GM12878 (cell line): ENCODE measurements around the gene DCP1A. TPM values are rescaled to one million over a fixed set of nuclear protein-coding genes. Genes with fewer than 3 reads are reported as not detected.

Experiments used
- ATAC-seq: fragments of 200-7000 bp; cut with Tn5 transposase; 3 replicates; pipeline ENCODE4 v1.9.1; 2020; ENCODE audit warnings: mild to moderate bottlenecking, moderate library complexity
- BruUV-seq: library from RNA; stranded (reverse); fragments of 400-500 nt; replicated peaks from 2 replicates; lab custom pipeline; 2021; lab: Mats Ljungman, UMichigan
- CTCF ChIA-PET: fragments of 300-600 bp; sonication (Branson Sonifier 250); formaldehyde crosslinking; extraction: SDS; loops from one replicate; lab custom pipeline; 2021; ENCODE audit warnings: inconsistent platforms; lab: Yijun Ruan, JAX
- POLR2A ChIA-PET: fragments of 350-600 bp; formaldehyde crosslinking; extraction: SDS; loops from one replicate; lab custom pipeline; 2021; ENCODE audit warnings: inconsistent platforms; lab: Charles Lee
- RAD21 ChIA-PET: fragments of 300-600 bp; sonication (Branson Sonifier 250); formaldehyde crosslinking; loops from one replicate; lab custom pipeline; 2023; ENCODE audit warnings: antibody characterized with exemption; ENCODE audit not compliant: unreplicated experiment; lab: Charles Lee
- SMC1A ChIA-PET: fragments of 300-600 bp; sonication (Branson Sonifier 250); formaldehyde crosslinking; loops from one replicate; lab custom pipeline; 2023; ENCODE audit not compliant: unreplicated experiment, uncharacterized antibody; lab: Charles Lee
- DNase-seq: peaks from one replicate; pipeline ENCODE4 v3.0.0-alpha.2; 2011; ENCODE audit warnings: low read depth, low spot score
- FAIRE-seq: peaks from 3 replicates; lab custom pipeline; 2011; peaks lifted over from hg19 to GRCh38; lab: Jason Lieb, UNC
- H2AFZ ChIP-seq: 2 replicates; pipeline ENCODE4 v1.6.0; 2011; ENCODE audit warnings: low read depth, low read length, control low read depth; ENCODE audit not compliant: control insufficient read depth
- H3K27ac ChIP-seq: 2 replicates; pipeline ENCODE4 v1.5.1; 2011; ENCODE audit warnings: control low read depth; ENCODE audit not compliant: control insufficient read depth, insufficient read depth
- H3K27me3 ChIP-seq, 2 experiments: replicated peaks in 1 of 2; 2 replicates each; pipeline versions ENCODE4 v1.6.0 to v1.6.1; 2011; ENCODE audit warnings: low read length in 1 of 2; ENCODE audit not compliant: control insufficient read depth in 2 of 2, insufficient read depth in 2 of 2
- H3K36me3 ChIP-seq, 2 experiments: 2 replicates each; pipeline ENCODE4 v1.5.1; 2011; ENCODE audit warnings: low read length in 1 of 2; ENCODE audit not compliant: control insufficient read depth in 2 of 2, insufficient read depth in 2 of 2
- H3K4me1 ChIP-seq: 2 replicates; pipeline ENCODE4 v1.6.1; 2011; ENCODE audit warnings: mild to moderate bottlenecking, low read length, moderate library complexity, mixed read lengths; ENCODE audit not compliant: control insufficient read depth, insufficient read depth
- H3K4me2 ChIP-seq: 2 replicates; pipeline ENCODE4 v1.6.0; 2011; ENCODE audit warnings: control low read depth; ENCODE audit not compliant: control insufficient read depth, insufficient read depth
- H3K4me3 ChIP-seq: fragments of 200-600 bp; sonication (generic); 2 replicates; pipeline ENCODE4 v1.5.1; 2016
- H3K79me2 ChIP-seq: 2 replicates; pipeline ENCODE4 v1.6.0; 2011; ENCODE audit warnings: low read length; ENCODE audit not compliant: control insufficient read depth, insufficient read depth
- H3K9ac ChIP-seq: 2 replicates; pipeline ENCODE4 v1.8.0; 2011; ENCODE audit warnings: low read length, control low read depth, mixed read lengths; ENCODE audit not compliant: control insufficient read depth, insufficient read depth
- H3K9me3 ChIP-seq: replicated peaks from 3 replicates; pipeline ENCODE4 v1.5.1; 2011; ENCODE audit warnings: mild to moderate bottlenecking, low read length; ENCODE audit not compliant: control insufficient read depth, insufficient read depth
- H4K20me1 ChIP-seq: 2 replicates; pipeline ENCODE4 v1.6.0; 2011; ENCODE audit not compliant: control insufficient read depth, insufficient read depth
- MXI1 ChIP-seq: fragments of 150-350 bp; IDR thresholded peaks from 2 replicates; pipeline ENCODE4 v1.6.1; 2011; ENCODE audit warnings: low read depth, mild to moderate bottlenecking, inconsistent platforms, low read length, improper control_type of control experiment
- PBX3 ChIP-seq: IDR thresholded peaks from 2 replicates; pipeline ENCODE4 v1.6.1; 2011; ENCODE audit warnings: mild to moderate bottlenecking, low read depth, low read length, moderate library complexity; ENCODE audit not compliant: insufficient replicate concordance
- POLR2A ChIP-seq: IDR thresholded peaks from 2 replicates; pipeline ENCODE4 v1.6.1; 2011; ENCODE audit warnings: low read depth, mild to moderate bottlenecking, low read length
- RFX5 ChIP-seq: IDR thresholded peaks from 2 replicates; pipeline ENCODE4 v1.6.1; 2011; ENCODE audit warnings: low read depth, low read length, improper control_type of control experiment
- TBL1XR1 ChIP-seq: IDR thresholded peaks from 2 replicates; pipeline ENCODE4 v1.6.1; 2012; ENCODE audit warnings: low read depth, low read length, improper control_type of control experiment
- ZBED1 ChIP-seq: IDR thresholded peaks from 2 replicates; pipeline ENCODE4 v1.6.1; 2016; ENCODE audit warnings: borderline replicate concordance
- WGBS: methylation state at CpG from one replicate; pipeline ENCODE4 v1.1.6; 2016; ENCODE audit warnings: low lambda C conversion rate; ENCODE audit not compliant: insufficient replicate concordance, insufficient coverage; ENCODE audit errors: missing lambda C conversion rate; 5-methylcytosine and 5-hydroxymethylcytosine counted together
- in situ Hi-C: fragments of 300-500 bp; cut with MboI; formaldehyde crosslinking; loops from 9 replicates; pipeline ENCODE4 v1.14.3; 2018; ENCODE audit warnings: mixed read lengths
- intact Hi-C: fragments of 100-400 bp; cut with micrococcal nuclease; formaldehyde crosslinking; loops from one replicate; pipeline ENCODE4 v1.14.2; 2022; ENCODE audit not compliant: unreplicated experiment
- polyA plus RNA-seq, 11 experiments: library from polyadenylated mRNA; depleted of rRNA in 4 of 11; unstranded in 6 of 11; stranded (reverse) in 5 of 11; fragments of >200 nt; fragmentation: Nextera tagmentation in 4 of 11; fragmentation: Illumina TruSeq in 1 of 11; extraction: Ambion mirVana in 4 of 11; extraction: Trizol in 1 of 11; gene quantifications; 1 replicate in 1 of 11; 2 replicates in 10 of 11; pipeline versions ENCODE4 v1.2.1 to v1.2.3, GENCODE V29; 2011 to 2016; ENCODE audit warnings: inconsistent platforms in 2 of 11, missing spikeins in 2 of 11, low read depth in 1 of 11
- total RNA-seq, 4 experiments: library from RNA; depleted of rRNA in 3 of 4; stranded (reverse); fragments of >200 nt in 3 of 4; fragmentation: Illumina TruSeq in 1 of 4; extraction: Trizol in 1 of 4; gene quantifications; 2 replicates each; pipeline versions ENCODE4 v1.2.1 to v1.2.3, GENCODE V29; 2013 to 2021
- TF ChIP-seq, protein P1 (sequence below): IDR thresholded peaks from 2 replicates; pipeline ENCODE4 v1.6.1; 2012; ENCODE audit warnings: low read depth, low read length, improper control_type of control experiment

DCP1A gene
- total and polyA plus RNA-seq, 10 of the 15 experiments (the other 5 are each of a cell fraction or from before 2014, with no cell fraction given) = 12.5 to 34.6 (median 16.3) TPM

DNA sequence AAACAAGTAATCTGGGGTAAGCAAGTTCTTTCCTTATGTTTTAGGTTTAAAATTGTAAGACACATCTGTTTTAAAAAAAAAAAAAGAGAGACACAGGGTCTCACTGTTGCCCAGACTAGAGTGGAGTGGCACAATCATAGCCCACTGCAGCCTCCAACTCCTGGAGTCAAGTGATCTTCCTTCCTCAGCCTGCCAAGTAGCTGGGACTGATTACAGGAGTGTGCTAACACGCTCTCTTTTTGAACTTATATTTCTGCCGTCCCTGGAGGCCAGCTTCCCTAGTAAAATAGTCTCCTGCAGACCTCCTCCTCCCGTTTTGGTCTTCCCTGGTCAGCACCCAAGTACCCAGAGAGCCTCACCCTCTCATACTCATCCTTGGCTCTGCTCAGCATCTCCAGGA is 35.5 kb downstream of the DCP1A start:
- Histone ChIP-seq H4K20me1 (no peaks in the 10 kb centered on the region), H3K4me2 (no peak overlapping the region), H3K27me3 (no peaks in the 10 kb centered on the region), H2AFZ (no peak overlapping the region), H3K36me3 (peaks cover 4 to 19% of the 10 kb centered on the region in 2 experiments), H3K4me3 (no peak overlapping the region), H3K79me2 (no peaks in the 10 kb centered on the region), H3K9me3 (no peaks in the 10 kb centered on the region), H3K9ac (no peak overlapping the region), H3K27ac (no peak overlapping the region), H3K4me1 (no peaks in the 10 kb centered on the region)
- ChIA-PET RAD21 (no interaction called here), CTCF (interaction anchor here (0.5 to 1.3 kb wide), 4 partner anchors 11 to 203 kb away, joined by 3 to 4 read pairs (median 4); no protein-coding TSS in a partner anchor), SMC1A (interaction anchor here (0.8 to 1.0 kb wide), 3 partner anchors 12 to 248 kb away, joined by 3 to 4 read pairs (median 3); no protein-coding TSS in a partner anchor), POLR2A (no interaction called here)
- ATAC-seq = no peak
- intact Hi-C loops (no loop called here), in situ Hi-C loops (no loop called here)
- WGBS = 94% methylated on average over 3 of the region's 3 CpGs
- no TSS peak for BruUV-seq
- TF ChIP-seq ZBED1 (no peak), RFX5 (no peak), POLR2A (no peak), TBL1XR1 (no peak), MXI1 (no peak), PBX3 (no peak)
- TF ChIP-seq, protein P1, sequence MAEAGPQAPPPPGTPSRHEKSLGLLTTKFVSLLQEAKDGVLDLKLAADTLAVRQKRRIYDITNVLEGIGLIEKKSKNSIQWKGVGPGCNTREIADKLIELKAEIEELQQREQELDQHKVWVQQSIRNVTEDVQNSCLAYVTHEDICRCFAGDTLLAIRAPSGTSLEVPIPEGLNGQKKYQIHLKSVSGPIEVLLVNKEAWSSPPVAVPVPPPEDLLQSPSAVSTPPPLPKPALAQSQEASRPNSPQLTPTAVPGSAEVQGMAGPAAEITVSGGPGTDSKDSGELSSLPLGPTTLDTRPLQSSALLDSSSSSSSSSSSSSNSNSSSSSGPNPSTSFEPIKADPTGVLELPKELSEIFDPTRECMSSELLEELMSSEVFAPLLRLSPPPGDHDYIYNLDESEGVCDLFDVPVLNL = no peak
- no peak for FAIRE-seq
- no peak for DNase-seq
